Mesenteric fat pad (tissue), 1 donor: ENCODE data around the gene ARL6IP5. TPM values are rescaled to one million over a fixed set of nuclear protein-coding genes. Genes with fewer than 3 reads are reported as not detected.
A peak's percentile ranks its signal among the peaks of the same experiment; 100 is the strongest.

Source experiments
- DNase-seq: peaks from one replicate; pipeline ENCODE4 v3.0.0-alpha.2; 2020; ENCODE audit warnings: low spot score
- long read RNA-seq: library from polyadenylated mRNA; unstranded; transcript quantifications from one replicate; pipeline ENCODE4 v2.0.0, GENCODE V29; 2020
- total RNA-seq: library from RNA; stranded (reverse); fragmentation: NEBNext Ultra II Directional; extraction: Animal tissue kit (Norgen Biotek cat#: 25700); gene quantifications from one replicate; pipeline ENCODE4 v1.2.1, GENCODE V29; 2021
- donor health status: DM: yes; HTN: yes; CAD: no.

ARL6IP5 gene, protein sequence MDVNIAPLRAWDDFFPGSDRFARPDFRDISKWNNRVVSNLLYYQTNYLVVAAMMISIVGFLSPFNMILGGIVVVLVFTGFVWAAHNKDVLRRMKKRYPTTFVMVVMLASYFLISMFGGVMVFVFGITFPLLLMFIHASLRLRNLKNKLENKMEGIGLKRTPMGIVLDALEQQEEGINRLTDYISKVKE
- 200 TPM for total RNA-seq
- long read RNA-seq, transcript ARL6IP5-201 (3 exons, 2,101 nt) = major isoform, 742 of 780 reads
- long read RNA-seq, partial matches to known transcripts = 8 of 780 reads
- long read RNA-seq, other reads (novel, unspliced or antisense) = 30 of 780 reads

GRCh38 chr3:69084326-69085167 is at the start of gene ARL6IP5:
Gene ARL6IP5 (plus strand): TSS chr3:69084937. CDS start chr3:69085048, 111 bp downstream.
- DNase-seq = peak; percentile 97

DNA sequence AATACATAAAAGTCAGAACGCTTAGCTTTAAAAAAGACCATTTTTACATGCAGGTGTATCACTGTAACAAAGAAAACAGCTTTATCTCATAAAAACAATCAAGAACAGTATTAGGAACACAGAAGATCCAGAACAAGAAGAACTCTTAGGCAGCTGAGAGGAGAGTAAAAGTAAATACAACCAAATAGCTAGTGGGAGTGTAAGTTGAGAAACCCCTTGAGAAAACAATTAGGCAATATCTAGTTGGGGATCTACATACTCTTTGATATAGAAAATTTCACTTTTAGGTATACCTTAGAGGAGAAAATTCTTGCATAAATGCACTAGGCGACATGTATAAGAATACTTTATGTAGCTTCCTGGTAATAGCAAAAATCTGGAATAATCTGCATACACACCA is 40.1 kb upstream of the ARL6IP5 start:
- DNase-seq = no peak

DNA sequence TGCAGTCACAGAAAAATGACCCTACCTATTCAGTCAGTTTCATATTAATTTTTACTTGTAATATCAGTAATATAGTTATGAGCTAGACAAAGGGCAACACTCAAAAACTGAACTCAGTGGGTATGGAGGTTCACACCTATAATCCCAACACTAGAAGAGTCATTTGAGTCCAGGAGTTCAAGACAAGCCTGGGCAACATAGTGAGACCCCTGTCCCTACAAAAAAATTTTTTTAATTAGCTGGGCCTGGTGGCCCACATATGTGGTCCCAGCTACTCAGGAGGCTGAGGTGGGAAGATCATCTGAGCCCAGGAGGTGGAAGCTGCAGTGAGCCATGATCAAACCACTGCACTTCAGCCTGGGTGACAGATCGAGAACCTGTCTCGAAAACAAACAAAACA is 35.7 kb upstream of the ARL6IP5 start:
- no peak for DNase-seq

DNA sequence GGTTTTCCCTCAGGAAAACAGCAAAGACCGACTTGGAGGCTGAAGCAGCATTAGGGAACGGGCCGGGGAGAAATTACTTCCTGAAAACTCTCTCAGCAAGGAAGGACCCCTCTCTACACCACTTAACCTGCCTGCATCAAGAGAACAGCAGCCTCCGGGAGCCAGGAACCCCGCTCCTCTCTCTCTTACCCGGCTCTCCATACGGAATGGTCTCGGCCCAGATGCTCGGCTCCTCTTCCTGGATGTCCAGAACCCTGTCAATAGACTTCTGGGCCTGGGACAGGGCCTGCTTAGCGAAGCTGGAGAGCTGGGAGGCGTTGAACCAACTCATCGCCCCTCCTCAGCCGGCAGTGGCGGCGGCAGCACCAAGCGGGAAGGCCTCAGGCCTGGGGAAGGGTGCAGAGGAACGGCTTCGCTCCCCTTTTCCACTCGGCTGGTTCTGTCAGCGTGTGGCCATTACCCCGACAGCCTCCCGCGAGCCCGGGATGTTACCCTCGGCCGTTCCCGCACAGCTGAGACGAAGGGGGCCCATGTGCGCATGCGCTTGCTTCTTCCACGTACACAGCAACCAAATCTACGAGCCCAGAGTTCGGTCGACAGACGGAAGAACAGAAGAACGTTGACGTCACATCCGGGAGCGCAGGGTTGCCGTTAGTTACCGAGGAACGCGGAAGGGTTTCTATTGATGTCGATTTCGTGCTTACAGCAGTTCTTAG is 32.8 kb upstream of the ARL6IP5 start, which contains the start of gene TMF1:
TSS of gene TMF1 (minus strand) at position 578 of the 716 bp plus-strand sequence. CDS start at position 331, 247 bp downstream.
- DNase-seq = peak; percentile 99

- DNase-seq = no peak
These were observed 32.3 kb upstream of the ARL6IP5 start for GRCh38 chr3:69052472-69052898.

- no peak for DNase-seq
These were observed 26.4 kb upstream of the ARL6IP5 start for GRCh38 chr3:69058180-69058946.

DNA sequence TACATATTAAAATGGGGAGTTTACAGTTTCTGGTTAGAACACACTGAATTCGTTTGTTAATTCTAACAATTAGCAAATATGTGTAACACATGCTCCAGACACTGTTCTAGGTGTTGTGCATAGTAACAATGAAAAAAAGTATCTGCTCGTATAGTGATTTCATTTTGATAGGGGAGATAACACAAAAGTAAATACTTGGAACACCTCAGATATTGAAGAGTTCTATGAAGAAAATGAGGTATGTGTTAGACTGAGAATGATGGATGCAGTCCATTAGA is 25.9 kb upstream of the ARL6IP5 start:
- no peak for DNase-seq

GRCh38 chr3:69059688-69060087 is 25.0 kb upstream of the ARL6IP5 start:
- no peak for DNase-seq

DNA sequence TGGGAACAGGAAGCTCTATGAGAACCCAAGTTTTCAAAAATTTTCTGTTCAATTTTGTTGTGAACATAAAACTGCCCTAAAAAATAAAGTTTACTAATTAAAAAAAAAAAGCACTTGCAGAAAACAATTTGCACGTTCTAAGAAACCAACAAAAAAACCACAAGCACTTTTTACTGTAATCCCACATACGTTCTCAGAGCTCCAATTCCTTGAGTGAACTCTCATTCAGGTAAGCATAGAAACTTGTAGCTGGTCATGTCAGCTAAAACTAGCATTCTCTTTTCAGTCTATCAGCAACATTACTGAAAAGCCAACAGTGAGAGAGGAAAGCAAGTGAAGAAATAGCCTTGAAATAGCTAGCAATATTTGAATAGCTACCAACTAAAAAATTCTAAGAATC is 21.1 kb upstream of the ARL6IP5 start:
- DNase-seq = no peak

- DNase-seq = no peak
These were observed 19.3 kb upstream of the ARL6IP5 start for GRCh38 chr3:69065318-69065964.

- DNase-seq = no peak
These were observed 18.6 kb upstream of the ARL6IP5 start for GRCh38 chr3:69066121-69066520.

- DNase-seq = no peak
These were observed 11.8 kb upstream of the ARL6IP5 start for GRCh38 chr3:69072928-69073327.

GRCh38 chr3:69079269-69080159 is 5.2 kb upstream of the ARL6IP5 start:
- no peak for DNase-seq

DNA sequence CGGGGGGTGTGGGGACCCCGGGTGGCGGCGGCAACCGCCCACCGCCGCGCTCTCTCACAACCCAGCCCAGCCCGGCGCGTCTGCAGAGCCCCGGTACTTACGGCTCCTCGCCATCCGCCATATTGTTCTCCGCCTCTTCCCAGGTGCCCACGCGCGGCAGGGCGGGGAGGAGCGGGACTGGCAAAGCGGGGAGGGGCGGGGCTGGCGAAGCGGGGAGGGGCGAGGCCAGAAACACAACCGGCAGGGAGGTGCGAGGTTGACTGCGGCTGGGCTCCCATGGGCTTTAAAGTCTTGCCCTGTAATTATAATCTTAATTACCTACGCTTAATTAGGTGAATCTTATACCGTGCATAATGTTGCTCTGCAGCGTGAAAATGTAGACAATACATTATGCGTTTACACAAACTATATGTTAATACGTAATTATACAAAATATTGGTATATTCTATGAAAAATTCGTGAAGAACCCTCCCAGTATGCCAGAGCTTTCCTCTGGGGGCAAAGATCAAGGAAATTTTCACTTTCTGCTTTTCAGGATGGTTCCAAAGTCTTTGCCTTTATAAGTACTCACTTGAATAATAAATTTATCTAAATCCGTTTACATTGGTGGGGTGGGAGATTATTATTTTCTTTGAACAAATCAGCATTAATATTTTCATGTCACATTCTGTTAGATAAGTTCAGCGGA is 4.4 kb upstream of the ARL6IP5 start, which contains the start of gene UBA3:
TSS of gene UBA3 (minus strand) at position 133 of the 688 bp plus-strand sequence. CDS start at position 121, 12 bp downstream.
- DNase-seq = peak; percentile 95

DNA sequence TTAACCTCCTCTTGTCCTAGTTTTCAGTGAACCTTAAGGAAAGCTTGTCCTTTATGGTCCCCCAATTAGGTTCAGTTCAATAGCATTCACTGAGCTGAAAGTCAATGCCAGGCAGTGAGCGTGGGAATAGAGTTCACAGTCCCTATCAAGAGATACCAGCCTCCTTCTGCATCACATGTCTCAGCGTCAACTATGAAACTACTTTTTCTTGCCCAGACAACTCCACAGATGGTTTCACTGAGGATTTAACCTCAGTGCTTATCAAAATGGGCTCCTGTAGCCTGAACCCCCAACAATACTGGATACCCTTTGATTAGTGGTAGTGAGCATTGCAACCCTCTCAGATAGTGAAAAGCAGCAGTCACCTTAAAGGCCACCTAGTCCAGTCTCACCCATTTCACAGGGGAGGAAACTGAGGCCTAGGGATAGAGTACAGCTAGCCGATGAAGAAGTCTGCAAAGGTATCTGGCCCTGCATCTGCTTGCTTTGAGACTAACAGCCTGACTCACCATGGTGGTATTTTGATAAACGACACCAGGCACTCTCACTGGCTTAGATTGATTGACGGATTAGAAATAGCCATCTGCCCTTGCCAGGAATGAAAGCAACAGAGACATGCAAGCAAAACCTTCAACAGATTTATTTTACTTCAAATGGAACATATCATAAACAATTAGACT is 3.0 kb upstream of the ARL6IP5 start:
- no peak for DNase-seq

- DNase-seq = no peak
These were observed 2.4 kb upstream of the ARL6IP5 start for GRCh38 chr3:69082361-69082760.

DNA sequence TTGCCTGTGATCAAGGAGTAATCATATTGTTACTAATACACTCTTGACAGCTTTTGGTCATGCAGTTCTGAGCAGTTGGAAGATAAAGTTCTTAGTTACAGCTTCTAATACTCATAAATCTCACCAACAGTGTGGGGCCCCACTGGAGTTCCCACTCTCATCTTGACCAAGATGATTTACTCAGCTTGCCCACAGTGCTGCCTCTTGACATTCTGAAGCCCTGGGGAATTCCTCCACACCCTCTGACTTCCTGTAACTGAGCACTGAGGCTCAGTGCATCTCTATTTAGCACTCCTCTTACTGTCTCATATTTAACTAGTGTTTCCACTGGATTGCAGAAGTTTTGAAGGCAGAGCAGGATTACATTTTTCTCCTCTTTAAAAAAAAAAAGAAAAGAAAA is 1.9 kb upstream of the ARL6IP5 start:
- no peak for DNase-seq

DNA sequence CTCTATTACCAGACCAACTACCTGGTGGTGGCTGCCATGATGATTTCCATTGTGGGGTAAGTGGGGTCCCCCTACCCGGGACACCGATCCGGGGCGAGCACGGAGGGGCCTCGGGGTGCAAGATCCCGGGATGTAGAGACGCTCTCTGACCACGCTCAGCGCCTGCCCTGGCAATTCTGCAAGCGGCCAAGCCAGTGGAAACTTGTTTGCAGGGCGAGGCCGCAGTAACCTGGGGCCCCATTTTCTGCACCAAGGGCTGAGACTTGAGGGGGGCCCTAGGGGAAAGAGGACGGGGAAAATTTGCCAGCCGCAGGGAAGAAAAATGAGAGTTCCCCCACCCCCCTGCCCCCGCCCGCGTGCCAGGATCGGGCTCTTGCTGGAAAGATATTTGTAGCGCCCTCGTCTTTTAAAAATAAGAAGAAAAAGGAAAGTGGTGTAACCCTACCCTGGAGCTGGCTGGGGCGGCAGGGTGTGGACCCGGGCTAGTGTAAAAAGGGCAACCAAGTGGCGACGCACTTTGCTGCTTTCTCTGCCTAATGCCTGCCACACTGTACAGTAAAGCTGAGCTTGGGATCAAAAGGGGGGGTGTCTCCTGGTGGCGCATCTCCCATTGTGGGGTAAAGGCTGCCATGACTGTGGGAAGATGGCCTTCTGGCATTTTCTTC is 563 bp downstream of the ARL6IP5 start:
- DNase-seq = peak; percentile 90
